ENCODE data around the gene CLDN19.

- TF ChIP-seq EGR1 (IDR thresholded peaks at IDR 0.05) (no peak), CEBPB (IDR thresholded peaks at IDR 0.05) (no peak), NFIC (IDR thresholded peaks at IDR 0.05) (no peak), RAD21 (IDR thresholded peaks at IDR 0.05; ENCODE audit: low read depth) (no peak), YY1 (IDR thresholded peaks at IDR 0.05; ENCODE audit: low read depth) (no peak), REST (IDR thresholded peaks at IDR 0.05; ENCODE audit: low read depth) (no peak), CREB1 (IDR thresholded peaks at IDR 0.05; ENCODE audit: low read depth) (no peak), TAF1 (IDR thresholded peaks at IDR 0.05; ENCODE audit: low read depth) (no peak), FOXM1 (IDR thresholded peaks at IDR 0.05; ENCODE audit: borderline replicate concordance, low read depth) (no peak), MAX (IDR thresholded peaks at IDR 0.05) (no peak), USF1 (IDR thresholded peaks at IDR 0.05) (no peak), ZBTB7A (IDR thresholded peaks at IDR 0.05; ENCODE audit: low read depth) (no peak)
Measured at GRCh38 chr1:42731585-42731984, 8.5 kb downstream of the CLDN19 start.
